ENCODE results near the gene JAGN1.
"Not testable (repeated sequence)": the region's sequence is repeated elsewhere in the genome, so short reads cannot be mapped to it uniquely, and the experiment has no call there.

The JAGN1 gene

GRCh38 chr3:9848860-9849259 lies 41.5 kb upstream of the JAGN1 start:
- H3K4me3 ChIP-seq (ENCODE audit: low read depth, low read length); in situ Hi-C loops (cut with HindIII; ENCODE audit: low sequenced_read_pairs): not testable (repeated sequence)
- DNase-seq (ENCODE audit: low read depth, low spot score) = peak; percentile 43
- TF ChIP-seq CTCF (IDR thresholded peaks at IDR 0.05; ENCODE audit: low read depth, low read length) = peak; percentile 48

GRCh38 chr3:9851383-9851782 lies 39.0 kb upstream of the JAGN1 start:
- in situ Hi-C loops (cut with HindIII; ENCODE audit: low sequenced_read_pairs); H3K4me3 ChIP-seq (ENCODE audit: low read depth, low read length); DNase-seq (ENCODE audit: low read depth, low spot score): not testable (repeated sequence)

DNA sequence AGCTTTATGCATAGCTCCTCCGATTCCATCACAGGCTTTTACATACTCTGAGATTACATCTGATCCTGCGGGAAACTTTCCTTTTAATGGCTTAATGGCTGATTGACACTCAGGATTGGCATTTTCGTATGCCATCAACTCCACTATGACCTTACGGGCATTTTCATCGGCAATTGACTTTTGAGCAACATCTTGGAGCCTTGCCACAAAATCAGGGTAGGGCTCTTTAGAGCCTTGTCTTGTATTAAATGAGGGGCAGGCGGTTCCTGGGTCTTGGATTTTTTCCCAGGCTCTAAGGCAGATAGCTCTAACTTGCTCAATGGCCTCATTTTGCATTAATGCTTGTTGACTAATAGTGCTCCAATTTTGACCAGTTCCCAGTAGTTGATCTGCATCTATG lies 38.5 kb upstream of the JAGN1 start:
- DNase-seq (ENCODE audit: low read depth, low spot score); H3K4me3 ChIP-seq (ENCODE audit: low read depth, low read length); in situ Hi-C loops (cut with HindIII; ENCODE audit: low sequenced_read_pairs): not testable (repeated sequence)

DNA sequence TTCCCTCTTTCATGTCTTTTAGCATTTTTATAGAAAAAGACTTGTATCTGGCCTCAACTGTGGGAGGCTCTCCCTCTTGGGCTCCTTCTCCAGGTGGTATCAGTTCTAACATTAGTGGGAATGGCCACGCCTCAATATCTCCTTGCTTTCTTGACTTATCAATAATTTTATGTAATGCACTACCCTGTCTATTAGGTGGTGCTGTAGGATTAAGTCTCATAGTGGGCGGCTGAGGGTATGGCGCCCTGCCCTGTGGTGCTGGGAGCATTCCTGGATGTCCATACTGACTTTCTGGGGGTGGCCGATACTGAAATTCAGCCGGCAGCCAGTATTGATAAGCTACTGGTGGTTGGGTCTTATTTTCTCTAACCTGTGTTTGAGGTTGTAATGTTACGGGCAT lies 37.9 kb upstream of the JAGN1 start:
- TF ChIP-seq CTCF (IDR thresholded peaks at IDR 0.05; ENCODE audit: low read depth, low read length) = no peak
- DNase-seq (ENCODE audit: low read depth, low spot score) = no peak
- in situ Hi-C loops (cut with HindIII; ENCODE audit: low sequenced_read_pairs) = no loop called here
- H3K4me3 ChIP-seq (ENCODE audit: low read depth, low read length) = no peak overlapping the region

DNA sequence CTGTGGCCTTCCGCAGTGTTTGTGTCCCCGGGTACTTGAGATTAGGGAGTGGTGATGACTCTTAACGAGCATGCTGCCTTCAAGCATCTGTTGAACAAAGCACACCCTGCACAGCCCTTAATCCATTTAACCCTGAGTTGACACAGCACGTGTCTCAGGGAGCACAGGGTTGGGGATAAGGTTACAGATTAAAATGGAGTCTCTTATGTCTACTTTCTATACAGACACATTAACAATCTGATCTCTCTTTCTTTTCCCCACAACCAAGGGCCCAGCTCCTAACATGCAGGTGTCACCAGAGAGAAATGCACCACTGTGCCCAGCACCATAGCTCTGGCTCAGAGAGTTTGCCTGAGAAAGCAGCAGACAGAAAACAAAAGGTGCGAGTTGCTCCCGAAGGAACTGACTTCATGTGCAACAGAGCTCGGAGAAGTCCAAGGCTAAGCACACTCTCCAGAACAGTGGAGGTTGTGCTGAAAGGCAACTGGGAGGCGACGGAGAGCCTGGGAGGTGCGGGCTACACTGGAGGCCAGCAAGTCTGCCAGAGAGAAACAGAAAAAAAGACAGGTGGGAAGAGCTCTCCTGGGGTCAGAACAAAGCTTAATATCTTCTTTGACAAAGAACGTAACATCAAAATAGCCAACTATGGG lies 36.0 kb upstream of the JAGN1 start:
- H3K4me3 ChIP-seq (ENCODE audit: low read depth, low read length); DNase-seq (ENCODE audit: low read depth, low spot score); in situ Hi-C loops (cut with HindIII; ENCODE audit: low sequenced_read_pairs): not testable (repeated sequence)

DNA sequence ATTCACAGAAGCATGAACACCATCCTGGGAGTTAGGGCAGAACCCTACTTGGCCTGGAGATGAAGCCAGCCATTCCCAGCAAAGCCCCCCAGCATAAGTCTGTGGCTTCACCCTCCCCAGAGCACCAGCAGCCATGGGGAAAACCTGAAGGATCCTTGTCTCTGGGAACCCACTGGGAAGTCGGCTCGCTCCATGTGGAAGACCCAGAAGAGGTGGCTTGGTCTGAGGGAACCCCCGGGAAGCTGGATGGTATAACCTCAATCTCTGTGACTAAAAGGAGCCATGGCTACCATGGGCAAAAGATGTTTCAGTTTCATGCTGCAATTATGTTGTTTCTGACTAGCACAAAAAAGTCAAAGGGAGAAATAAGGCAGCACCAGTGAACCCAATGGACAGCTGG lies 34.8 kb upstream of the JAGN1 start:
- in situ Hi-C loops (cut with HindIII; ENCODE audit: low sequenced_read_pairs) = no loop called here
- H3K4me3 ChIP-seq (ENCODE audit: low read depth, low read length) = no peak overlapping the region
- TF ChIP-seq CTCF (IDR thresholded peaks at IDR 0.05; ENCODE audit: low read depth, low read length) = no peak

DNA sequence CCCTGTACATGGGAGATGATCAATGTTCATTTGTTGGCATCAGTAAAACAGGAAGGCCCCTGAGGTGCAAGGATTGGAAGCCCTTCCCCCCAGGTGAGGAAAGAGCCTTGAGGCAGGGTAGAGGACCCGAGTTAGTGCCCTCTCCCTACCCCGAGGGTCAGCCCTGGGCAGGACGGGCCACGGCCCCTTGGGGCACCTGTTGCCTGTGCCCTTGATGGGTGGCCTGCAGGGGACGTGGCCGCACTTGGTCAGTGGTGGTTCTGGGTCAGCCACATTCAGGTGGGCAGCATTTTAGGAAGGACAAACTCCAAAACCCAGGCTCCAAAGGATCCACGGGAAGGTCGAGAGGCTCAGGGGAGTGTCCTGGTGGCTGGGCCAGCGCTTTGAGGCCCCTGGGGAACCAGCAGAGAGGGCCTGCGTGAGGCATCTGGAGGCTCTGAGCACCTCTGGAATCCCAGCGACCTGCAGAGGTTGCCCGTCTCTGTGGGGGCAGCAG lies 30.8 kb upstream of the JAGN1 start:
- TF ChIP-seq CTCF (IDR thresholded peaks at IDR 0.05; ENCODE audit: low read depth, low read length) = no peak
- in situ Hi-C loops (cut with HindIII; ENCODE audit: low sequenced_read_pairs) = no loop called here
- no peak overlapping the region for H3K4me3 ChIP-seq (ENCODE audit: low read depth, low read length)
- DNase-seq (ENCODE audit: low read depth, low spot score) = no peak

More for the DNA sequence above, 34.8 kb upstream of the JAGN1 start:
- DNase-seq (ENCODE audit: low read depth, low spot score) = no peak

DNA sequence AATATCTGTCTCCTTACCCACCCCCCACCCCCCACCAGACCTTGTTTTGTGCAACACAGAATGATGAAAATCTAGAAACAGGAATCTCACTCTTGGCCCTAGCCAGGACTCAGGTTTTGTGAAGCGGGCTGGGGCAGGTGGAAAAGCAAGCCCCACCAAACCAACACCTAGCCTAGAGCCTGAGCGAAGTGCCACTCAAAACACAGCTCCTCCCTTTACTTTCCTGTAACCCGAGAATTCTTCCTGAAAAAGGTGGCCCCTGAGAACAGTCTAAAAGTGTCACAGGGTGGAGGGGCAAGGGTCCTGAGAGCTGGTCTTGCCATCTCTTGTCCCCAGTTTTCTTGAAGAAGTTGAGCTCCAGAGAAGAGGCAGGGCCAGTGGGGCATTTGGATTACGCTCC lies 29.2 kb upstream of the JAGN1 start:
- no peak for DNase-seq (ENCODE audit: low read depth, low spot score)
- no peak overlapping the region for H3K4me3 ChIP-seq (ENCODE audit: low read depth, low read length)
- no peak for TF ChIP-seq CTCF (IDR thresholded peaks at IDR 0.05; ENCODE audit: low read depth, low read length)
- in situ Hi-C loops (cut with HindIII; ENCODE audit: low sequenced_read_pairs) = no loop called here

Measured in astrocyte of the spinal cord (primary cell).